GM13976 (cell line): Measurements from ENCODE around the gene SIAH2.

Experiments
- DNase-seq: peaks from one replicate; pipeline ENCODE4 v3.0.0; 2012; ENCODE audit warnings: low spot score
- CTCF ChIP-seq: IDR thresholded peaks from 2 replicates; pipeline ENCODE4 v1.5.1; 2012; ENCODE audit warnings: borderline replicate concordance, mild to moderate bottlenecking; ENCODE audit not compliant: insufficient read depth; ENCODE audit errors: extremely low read depth, missing control alignments, control extremely low read depth
- in situ Hi-C: fragments of 300-500 bp; cut with MboI; formaldehyde crosslinking; loops from one replicate; pipeline ENCODE4 v1.12.0; 2022; ENCODE audit warnings: low sequenced_read_pairs, mixed read lengths, inconsistent platforms; ENCODE audit not compliant: unreplicated experiment

The SIAH2 gene

GRCh38 chr3:150691414-150692040, 71.4 kb downstream of the SIAH2 start:
- no peak for TF ChIP-seq CTCF
- DNase-seq = no peak
- in situ Hi-C loops = no loop called here
